Brain microvascular endothelial cell (primary cell): ENCODE measurements around the gene FAM204A.

Source experiments
- DNase-seq: peaks from one replicate; pipeline ENCODE4 v3.0.0-alpha.2; 2020
- H3K27ac ChIP-seq: fragments of 250-450 bp; sonication (Bioruptor Pico); 2 replicates; pipeline ENCODE4 v1.5.1; 2020; ENCODE audit warnings: mild to moderate bottlenecking, moderate library complexity
- H3K27me3 ChIP-seq: fragments of 250-450 bp; sonication (Bioruptor Pico); replicated peaks from 2 replicates; pipeline ENCODE4 v1.5.1; 2020; ENCODE audit warnings: mild to moderate bottlenecking
- H3K36me3 ChIP-seq: fragments of 250-450 bp; sonication (Bioruptor Pico); replicated peaks from 2 replicates; pipeline ENCODE4 v1.5.1; 2020; ENCODE audit warnings: mild to moderate bottlenecking
- H3K4me3 ChIP-seq: 2 replicates; pipeline ENCODE4 v1.5.1; 2011; ENCODE audit warnings: low read depth, mild to moderate bottlenecking, control low read depth, low read length, moderate library complexity
- in situ Hi-C: cut with HindIII; loops from 2 replicates; pipeline ENCODE4 v1.10.0; 2017; ENCODE audit warnings: low sequenced_read_pairs, low pct_ligation_motif_present
- TF ChIP-seq, protein P1 (sequence below): IDR thresholded peaks from 2 replicates; pipeline ENCODE4 v1.5.1; 2011; ENCODE audit warnings: low read depth, mild to moderate bottlenecking, moderate library complexity, low read length, control low read depth, inconsistent platforms; ENCODE audit errors: missing control alignments

Gene FAM204A

GRCh38 chr10:118370499-118370898, 28.4 kb upstream of the FAM204A start:
- Histone ChIP-seq H3K27ac (no peak overlapping the region), H3K27me3 (no peaks in the 10 kb centered on the region), H3K36me3 (no peaks in the 10 kb centered on the region), H3K4me3 (no peak overlapping the region)
- in situ Hi-C loops: no loop called here
- no peak for DNase-seq
- TF ChIP-seq, protein P1, sequence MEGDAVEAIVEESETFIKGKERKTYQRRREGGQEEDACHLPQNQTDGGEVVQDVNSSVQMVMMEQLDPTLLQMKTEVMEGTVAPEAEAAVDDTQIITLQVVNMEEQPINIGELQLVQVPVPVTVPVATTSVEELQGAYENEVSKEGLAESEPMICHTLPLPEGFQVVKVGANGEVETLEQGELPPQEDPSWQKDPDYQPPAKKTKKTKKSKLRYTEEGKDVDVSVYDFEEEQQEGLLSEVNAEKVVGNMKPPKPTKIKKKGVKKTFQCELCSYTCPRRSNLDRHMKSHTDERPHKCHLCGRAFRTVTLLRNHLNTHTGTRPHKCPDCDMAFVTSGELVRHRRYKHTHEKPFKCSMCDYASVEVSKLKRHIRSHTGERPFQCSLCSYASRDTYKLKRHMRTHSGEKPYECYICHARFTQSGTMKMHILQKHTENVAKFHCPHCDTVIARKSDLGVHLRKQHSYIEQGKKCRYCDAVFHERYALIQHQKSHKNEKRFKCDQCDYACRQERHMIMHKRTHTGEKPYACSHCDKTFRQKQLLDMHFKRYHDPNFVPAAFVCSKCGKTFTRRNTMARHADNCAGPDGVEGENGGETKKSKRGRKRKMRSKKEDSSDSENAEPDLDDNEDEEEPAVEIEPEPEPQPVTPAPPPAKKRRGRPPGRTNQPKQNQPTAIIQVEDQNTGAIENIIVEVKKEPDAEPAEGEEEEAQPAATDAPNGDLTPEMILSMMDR: no peak

DNA sequence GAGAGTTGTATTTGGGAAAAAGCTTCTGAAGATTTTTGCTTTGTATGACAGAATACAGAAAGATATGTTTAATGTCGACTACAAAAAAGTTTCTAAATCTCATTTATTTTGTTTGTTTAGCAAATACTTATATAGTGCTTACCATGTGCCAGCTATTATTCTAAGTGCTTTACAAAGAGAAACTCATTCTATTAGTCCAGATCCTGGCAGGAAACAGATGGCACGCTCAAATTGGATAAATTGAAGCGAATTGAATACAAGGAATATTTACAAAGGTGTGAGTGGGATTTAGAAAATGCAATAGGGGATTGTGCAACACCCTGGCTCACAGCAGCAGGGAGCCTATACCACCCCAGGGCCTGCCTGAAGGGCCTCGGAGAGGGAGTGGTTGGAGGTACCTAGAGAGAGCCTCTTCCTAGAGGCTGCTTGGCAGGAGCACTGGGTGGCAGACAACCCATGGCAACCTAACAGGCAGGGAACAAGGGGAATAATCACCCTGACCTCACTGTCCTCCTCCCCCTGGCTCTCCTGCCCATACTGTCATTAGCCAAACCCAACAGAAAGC, 27.6 kb upstream of the FAM204A start:
- no peak for DNase-seq
- TF ChIP-seq, protein P1: no peak
- Histone ChIP-seq H3K4me3 (no peak overlapping the region), H3K27me3 (no peaks in the 10 kb centered on the region), H3K27ac (no peak overlapping the region), H3K36me3 (no peaks in the 10 kb centered on the region)
- in situ Hi-C loops: no loop called here

- Histone ChIP-seq H3K4me3 (no peak overlapping the region), H3K36me3 (no peaks in the 10 kb centered on the region), H3K27me3 (no peaks in the 10 kb centered on the region), H3K27ac (no peak overlapping the region)
- in situ Hi-C loops: no loop called here
- TF ChIP-seq, protein P1: no peak
- DNase-seq: no peak
Observed at GRCh38 chr10:118365702-118366101, 23.6 kb upstream of the FAM204A start.

DNA sequence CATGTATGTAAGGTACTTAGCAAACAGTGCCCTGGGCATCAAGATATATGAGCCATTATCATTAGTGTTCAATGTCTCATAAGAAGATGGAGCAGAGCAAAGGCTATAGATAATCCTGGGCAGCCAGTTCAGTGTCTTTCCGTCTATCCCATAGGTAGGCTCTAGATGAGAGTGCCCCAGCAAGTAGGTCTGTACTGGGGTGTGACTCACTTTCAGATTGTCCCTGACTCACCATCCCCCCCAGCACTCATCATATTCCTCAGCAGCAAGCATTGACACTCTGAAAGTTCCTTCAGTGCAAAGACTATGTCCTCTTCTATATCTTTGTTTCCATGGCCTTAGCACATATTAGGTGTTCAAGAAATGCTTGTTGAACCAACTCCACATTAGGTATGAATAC, 20.0 kb upstream of the FAM204A start:
- TF ChIP-seq, protein P1: no peak
- no peak for DNase-seq
- Histone ChIP-seq H3K27me3 (no peaks in the 10 kb centered on the region), H3K4me3 (no peak overlapping the region), H3K36me3 (no peaks in the 10 kb centered on the region), H3K27ac (no peak overlapping the region)
- in situ Hi-C loops: no loop called here

GRCh38 chr10:118358327-118358726, 16.2 kb upstream of the FAM204A start:
- DNase-seq: no peak
- in situ Hi-C loops: no loop called here
- Histone ChIP-seq H3K27ac (no peak overlapping the region), H3K27me3 (no peaks in the 10 kb centered on the region), H3K36me3 (no peaks in the 10 kb centered on the region), H3K4me3 (no peak overlapping the region)
- TF ChIP-seq, protein P1: no peak

DNA sequence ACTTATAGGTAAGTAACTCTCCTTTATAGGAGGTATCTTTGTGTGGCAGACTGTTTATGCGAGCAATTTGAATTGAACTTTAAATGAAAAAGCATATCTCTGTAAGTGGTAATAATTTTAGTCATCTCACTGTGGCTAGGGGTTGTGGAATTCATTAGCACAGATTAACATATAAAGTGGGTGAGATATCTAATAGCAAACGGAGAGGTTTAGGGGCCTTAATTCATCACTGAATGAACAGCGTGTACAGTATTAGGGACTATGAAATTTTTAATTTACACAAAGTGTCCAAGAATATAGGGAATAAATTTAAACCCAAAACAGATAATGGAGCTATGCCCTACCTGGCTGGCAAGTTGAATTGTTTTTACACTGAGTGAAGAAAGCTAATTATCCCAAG, 15.7 kb upstream of the FAM204A start:
- Histone ChIP-seq H3K36me3 (no peaks in the 10 kb centered on the region), H3K27ac (no peak overlapping the region), H3K27me3 (no peaks in the 10 kb centered on the region), H3K4me3 (no peak overlapping the region)
- DNase-seq: no peak
- TF ChIP-seq, protein P1: no peak
- in situ Hi-C loops: no loop called here
